Stimulated activated CD8-positive, alpha-beta memory T cell treated with anti-CD3 and anti-CD28 coated beads, Interleukin-12 subunit alpha, Interleukin-12 subunit beta, amount 100 ng/mL, for 24 hours (primary cell): Measurements from ENCODE around the gene CUTC.

Experiments
- DNase-seq: peaks from one replicate; pipeline ENCODE4 v3.0.0-alpha.2; 2020; ENCODE audit errors: extremely low read depth

Gene CUTC

GRCh38 chr10:99782447-99783286 is 50.6 kb downstream of the CUTC start, which contains the start of gene ABCC2:
ABCC2 (plus strand) TSS chr10:99782640; CDS start chr10:99782845, 205 bp downstream.
- DNase-seq = no peak

- DNase-seq = no peak
Observed at GRCh38 chr10:99784016-99784726, 52.1 kb downstream of the CUTC start.

GRCh38 chr10:99784727-99785441 is 52.9 kb downstream of the CUTC start:
- DNase-seq = no peak

DNA sequence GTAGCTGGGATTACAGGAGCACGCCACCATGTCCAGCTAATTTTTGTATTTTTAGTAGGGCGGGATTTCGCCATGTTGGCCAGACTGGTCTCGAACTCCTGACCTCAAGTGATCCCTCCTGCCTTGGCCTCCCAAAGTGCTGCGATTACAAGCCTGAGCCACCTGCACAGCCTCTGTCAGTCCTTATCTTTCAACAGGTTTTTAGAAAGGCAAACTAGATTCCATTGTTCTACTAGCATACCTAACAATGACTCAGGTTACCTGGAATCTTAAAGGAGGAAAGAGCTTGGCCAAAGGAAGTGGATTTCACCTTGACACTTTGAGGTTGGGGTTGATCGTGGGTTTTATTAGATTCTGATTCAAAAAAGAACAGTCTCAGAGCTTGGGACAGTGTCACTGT is 53.6 kb downstream of the CUTC start:
- DNase-seq = no peak

DNA sequence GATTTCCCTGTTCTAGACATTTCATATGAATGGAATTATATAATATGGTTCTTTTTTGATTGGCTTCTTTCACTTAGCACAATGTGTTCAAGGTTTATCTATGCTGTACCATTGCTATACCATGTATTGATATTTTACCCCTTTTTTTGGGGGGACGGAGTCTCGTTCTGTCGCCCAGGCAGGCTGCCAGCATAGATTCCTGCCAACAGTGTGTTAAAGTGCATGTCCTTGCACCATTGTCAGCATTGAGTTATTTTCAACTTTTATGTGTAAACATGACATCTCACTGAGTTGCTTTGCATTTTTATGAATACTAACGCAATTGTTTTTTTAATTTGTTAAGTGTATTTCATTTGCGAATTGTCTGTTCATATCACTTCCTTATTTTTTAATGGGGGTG is 55.3 kb downstream of the CUTC start:
- no peak for DNase-seq

GRCh38 chr10:99787782-99788445 is 55.9 kb downstream of the CUTC start:
- no peak for DNase-seq

DNA sequence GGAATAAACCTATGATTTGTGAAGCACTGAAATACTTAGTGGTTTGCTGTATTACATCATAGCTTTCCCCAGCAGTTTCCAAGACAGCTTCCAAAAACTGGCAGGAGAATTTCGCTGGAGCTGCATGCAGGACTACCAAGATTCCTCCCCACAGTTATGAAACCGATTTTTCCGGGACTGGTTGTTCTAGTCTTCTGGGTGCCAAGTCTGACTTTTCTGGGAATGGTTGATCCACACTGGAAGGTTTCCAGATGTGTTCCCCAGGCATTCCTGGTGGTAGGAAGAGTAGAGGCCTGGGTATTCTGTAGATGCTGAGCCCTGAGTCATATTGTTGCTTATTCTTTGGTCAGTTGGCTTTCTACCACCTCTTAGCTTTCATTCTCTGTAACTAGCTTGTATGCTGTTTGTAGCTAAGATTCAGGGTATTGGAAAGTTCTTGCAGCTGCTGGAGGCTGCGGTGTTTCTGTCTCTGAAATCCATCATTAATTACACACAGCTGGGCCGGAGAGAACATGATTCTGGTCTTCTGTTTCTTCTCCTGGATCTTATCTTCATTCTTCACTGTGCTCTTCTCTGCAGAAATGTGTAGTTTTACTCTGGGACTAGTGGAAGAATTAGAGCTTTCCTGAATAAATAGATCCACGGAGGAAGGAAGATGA is 56.7 kb downstream of the CUTC start:
- no peak for DNase-seq

DNA sequence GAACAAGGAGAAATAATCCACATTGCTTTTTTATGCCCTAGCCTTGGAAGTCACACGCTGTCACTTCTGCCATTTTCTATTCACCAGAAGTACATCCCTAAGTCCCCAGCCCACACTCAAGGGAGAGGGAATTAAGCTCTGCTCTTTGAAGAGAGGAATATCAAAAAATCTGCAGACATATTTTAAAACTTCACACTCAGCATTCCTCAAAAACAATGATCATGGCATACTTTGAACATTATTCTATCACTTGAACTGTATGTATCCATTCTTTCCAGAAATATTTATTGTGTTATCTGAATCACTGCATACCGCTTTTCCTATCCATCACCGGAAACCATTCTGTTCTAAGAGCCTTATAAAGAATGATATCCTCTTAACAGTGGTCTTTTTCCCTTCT is 59.8 kb downstream of the CUTC start:
- DNase-seq = no peak

GRCh38 chr10:99793819-99794218 is 61.8 kb downstream of the CUTC start:
- no peak for DNase-seq

GRCh38 chr10:99796928-99797327 is 64.9 kb downstream of the CUTC start:
- no peak for DNase-seq

DNA sequence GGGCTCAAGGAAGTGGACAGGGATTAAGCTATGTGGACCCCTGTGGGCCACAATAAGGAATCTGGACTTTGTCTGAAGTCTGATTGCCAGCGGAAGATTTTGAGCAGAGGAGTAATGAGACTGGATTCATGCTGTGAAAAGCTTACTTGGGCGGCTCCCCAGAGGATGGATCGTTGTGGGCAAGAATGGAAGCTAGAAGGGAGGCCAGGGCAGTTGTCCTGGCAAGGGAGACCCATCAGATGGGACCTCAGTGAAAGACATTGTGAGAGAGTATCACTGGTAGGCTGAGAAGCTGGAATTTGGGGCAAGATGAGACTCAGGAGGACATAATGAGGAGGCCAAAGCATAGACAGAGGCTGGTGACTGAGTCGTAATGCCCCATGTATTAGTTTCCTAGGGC is 66.0 kb downstream of the CUTC start:
- no peak for DNase-seq

GRCh38 chr10:99798920-99799319 is 66.9 kb downstream of the CUTC start:
- DNase-seq = no peak

- no peak for DNase-seq
Observed at GRCh38 chr10:99799613-99800012, 67.6 kb downstream of the CUTC start.

DNA sequence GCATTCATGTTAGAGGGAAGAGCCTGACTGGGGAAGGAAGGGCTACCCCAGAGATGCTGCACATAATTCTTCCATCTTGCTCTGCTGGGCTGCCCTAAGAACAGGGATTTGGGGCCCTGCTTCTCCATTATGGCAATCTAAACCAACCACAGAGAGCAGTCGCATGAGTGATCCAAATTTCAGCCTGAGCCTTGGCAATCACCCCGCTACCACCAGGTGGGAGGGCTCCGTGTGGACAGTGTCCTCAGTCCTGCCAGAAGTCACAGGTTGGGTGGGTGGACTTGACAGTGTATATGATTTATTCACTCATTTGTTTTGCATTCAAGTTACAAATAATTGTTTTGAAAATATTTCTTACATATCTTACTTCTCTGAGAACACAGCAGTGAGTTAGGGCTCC is 72.4 kb downstream of the CUTC start:
- no peak for DNase-seq

- DNase-seq = no peak
Observed at GRCh38 chr10:99805190-99805589, 73.2 kb downstream of the CUTC start.
